Endodermal cell (in vitro differentiated cells): ENCODE data around the gene DNASE2. TPM values are rescaled to one million over a fixed set of nuclear protein-coding genes. Genes with fewer than 3 reads are reported as not detected.

Source experiments
- DNase-seq: peaks from one replicate; pipeline ENCODE4 v3.0.0-alpha.2; 2017
- H3K27ac ChIP-seq: 2 replicates; pipeline ENCODE4 v1.5.1; 2013; ENCODE audit warnings: mild to moderate bottlenecking, low read depth, low read length, moderate library complexity
- H3K27me3 ChIP-seq: 2 replicates; pipeline ENCODE4 v1.6.1; 2013; ENCODE audit warnings: mild to moderate bottlenecking, low read length, moderate library complexity; ENCODE audit not compliant: insufficient read depth, control insufficient read depth, poor library complexity, severe bottlenecking
- H3K36me3 ChIP-seq: 2 replicates; pipeline ENCODE4 v1.7.0; 2013; ENCODE audit warnings: mild to moderate bottlenecking, low read length, moderate library complexity; ENCODE audit not compliant: control insufficient read depth, insufficient read depth
- H3K4me1 ChIP-seq: one replicate; pipeline ENCODE4 v1.7.0; 2013; ENCODE audit warnings: low read length; ENCODE audit not compliant: control insufficient read depth, insufficient read depth
- H3K4me3 ChIP-seq: 2 replicates; pipeline ENCODE4 v1.5.1; 2013; ENCODE audit warnings: mild to moderate bottlenecking, low read length, moderate library complexity
- H3K9ac ChIP-seq: 2 replicates; pipeline ENCODE4 v1.6.1; 2013; ENCODE audit warnings: mild to moderate bottlenecking, low read length, moderate library complexity; ENCODE audit not compliant: poor library complexity, severe bottlenecking; ENCODE audit errors: extremely low read depth
- H3K9me3 ChIP-seq: 2 replicates; pipeline ENCODE4 v1.6.1; 2013; ENCODE audit warnings: mild to moderate bottlenecking, low read length, moderate library complexity; ENCODE audit not compliant: control insufficient read depth
- H3K27ac Mint-ChIP-seq: 2 replicates; pipeline ENCODE4 v1.8.0; 2020; ENCODE audit warnings: mixed read lengths
- H3K27me3 Mint-ChIP-seq: 2 replicates; pipeline ENCODE4 v1.8.0; 2021; ENCODE audit warnings: mild to moderate bottlenecking, mixed read lengths; ENCODE audit not compliant: insufficient read depth
- H3K36me3 Mint-ChIP-seq: 2 replicates; pipeline ENCODE4 v1.8.0; 2020; ENCODE audit warnings: low read depth, mixed read lengths
- H3K4me1 Mint-ChIP-seq: 2 replicates; pipeline ENCODE4 v1.8.0; 2020; ENCODE audit warnings: mixed read lengths
- H3K4me3 Mint-ChIP-seq: 2 replicates; pipeline ENCODE4 v1.8.0; 2020; ENCODE audit warnings: mild to moderate bottlenecking, moderate library complexity, mixed read lengths
- H3K9me3 Mint-ChIP-seq: 2 replicates; pipeline ENCODE4 v1.8.0; 2020; ENCODE audit warnings: mild to moderate bottlenecking, mixed read lengths
- WGBS, 2 experiments: methylation state at CpG; one replicate each; pipeline versions ENCODE4 v1.1.5 to v1.1.7; 2013; ENCODE audit warnings: missing lambda C conversion rate in 2 of 2, mixed read lengths in 1 of 2; ENCODE audit not compliant: insufficient coverage in 1 of 2, insufficient read length in 1 of 2; 5-methylcytosine and 5-hydroxymethylcytosine counted together
- long read RNA-seq, 4 experiments: library from polyadenylated mRNA in 2 of 4; library from RNA in 1 of 4; library from capped mRNA in 1 of 4; stranded (forward) in 3 of 4; unstranded in 1 of 4; transcript quantifications; one replicate each; pipeline ENCODE4 v2.0.0, GENCODE V29; 2020 to 2021; ENCODE audit warnings: inconsistent platforms in 1 of 4
- polyA plus RNA-seq, 2 experiments: library from polyadenylated mRNA; stranded (reverse); fragments of 50-300 nt; gene quantifications; one replicate each; pipeline ENCODE4 v1.2.3, GENCODE V29; 2013
- total RNA-seq, 2 donors: library from RNA; stranded (reverse); fragmentation: NEBNext Ultra II Directional in 1 of 2; extraction: Animal tissue kit (Norgen Biotek cat#: 25700) in 1 of 2; gene quantifications; 2 replicates in 1 of 2; 3 replicates in 1 of 2; pipeline ENCODE4 v1.2.1, GENCODE V29; 2021
- TF ChIP-seq, protein P1 (sequence below): fragments of 200-600 bp; sonication (generic); conservative IDR thresholded peaks from 2 replicates; pipeline ENCODE4 v1.5.0; 2021; ENCODE audit warnings: antibody characterized with exemption, mild to moderate bottlenecking

The DNASE2 gene, protein sequence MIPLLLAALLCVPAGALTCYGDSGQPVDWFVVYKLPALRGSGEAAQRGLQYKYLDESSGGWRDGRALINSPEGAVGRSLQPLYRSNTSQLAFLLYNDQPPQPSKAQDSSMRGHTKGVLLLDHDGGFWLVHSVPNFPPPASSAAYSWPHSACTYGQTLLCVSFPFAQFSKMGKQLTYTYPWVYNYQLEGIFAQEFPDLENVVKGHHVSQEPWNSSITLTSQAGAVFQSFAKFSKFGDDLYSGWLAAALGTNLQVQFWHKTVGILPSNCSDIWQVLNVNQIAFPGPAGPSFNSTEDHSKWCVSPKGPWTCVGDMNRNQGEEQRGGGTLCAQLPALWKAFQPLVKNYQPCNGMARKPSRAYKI
- total RNA-seq = 10 to 100 TPM; 20.8 to 32.3 TPM
- 20.7 TPM for polyA plus RNA-seq (2013, experiment 1 of 2)
- polyA plus RNA-seq (2013, experiment 2 of 2) = 17.0 TPM
- long read RNA-seq, experiment 1, transcript DNASE2-201 (6 exons, 1,955 nt) = major isoform, 9 of 17 reads
- long read RNA-seq, experiment 1, partial matches to known transcripts = 4 of 17 reads
- long read RNA-seq, experiment 1, other reads (novel, unspliced or antisense) = 3 of 17 reads
- long read RNA-seq, experiment 2, transcript DNASE2-201 (6 exons, 1,955 nt) = major isoform, 44 of 48 reads
- long read RNA-seq, experiment 2, partial matches to known transcripts = 0 of 48 reads
- long read RNA-seq, experiment 2, other reads (novel, unspliced or antisense) = 3 of 48 reads
- long read RNA-seq, experiment 3, transcript DNASE2-201 (6 exons, 1,955 nt) = major isoform, 102 of 111 reads
- long read RNA-seq, experiment 3, partial matches to known transcripts = 2 of 111 reads
- long read RNA-seq, experiment 3, other reads (novel, unspliced or antisense) = 4 of 111 reads
- long read RNA-seq, experiment 4, transcript DNASE2-201 (6 exons, 1,955 nt) = major isoform, 32 of 34 reads
- long read RNA-seq, experiment 4, partial matches to known transcripts = 0 of 34 reads
- long read RNA-seq, experiment 4, other reads (novel, unspliced or antisense) = 2 of 34 reads

DNA sequence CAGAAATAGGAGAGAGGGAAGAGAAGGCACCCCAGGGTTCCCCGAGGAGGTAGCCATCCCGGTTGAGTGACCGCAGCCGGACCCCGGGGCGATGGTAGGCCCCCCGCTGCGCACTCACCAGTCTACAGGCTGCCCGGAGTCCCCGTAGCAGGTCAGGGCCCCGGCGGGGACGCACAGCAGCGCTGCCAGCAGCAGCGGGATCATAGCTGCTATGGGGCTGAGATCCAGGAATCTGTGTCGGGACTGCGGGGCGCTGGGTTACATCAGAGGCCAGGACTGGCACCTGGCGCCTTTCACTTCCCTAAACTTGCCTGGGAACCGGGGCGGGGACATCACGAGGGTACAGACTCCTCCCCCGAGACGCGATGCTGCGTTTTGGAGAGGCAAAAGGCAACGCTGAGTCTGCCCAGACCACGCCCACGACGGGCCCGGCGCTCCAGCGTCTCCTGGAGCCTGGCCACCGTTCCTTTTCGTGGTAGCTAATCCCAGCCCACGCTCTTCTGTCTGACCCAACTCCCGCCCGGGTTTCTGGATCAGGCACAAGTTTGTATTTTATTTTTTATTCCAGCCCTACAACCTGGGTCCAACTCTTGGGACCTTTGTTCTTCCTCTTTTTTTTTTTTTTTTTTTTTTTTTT is at the start of gene DNASE2:
TSS of gene DNASE2 (minus strand) at position 278 of the 637 bp plus-strand sequence. CDS start at position 204, 74 bp downstream.
- TF ChIP-seq, protein P1, sequence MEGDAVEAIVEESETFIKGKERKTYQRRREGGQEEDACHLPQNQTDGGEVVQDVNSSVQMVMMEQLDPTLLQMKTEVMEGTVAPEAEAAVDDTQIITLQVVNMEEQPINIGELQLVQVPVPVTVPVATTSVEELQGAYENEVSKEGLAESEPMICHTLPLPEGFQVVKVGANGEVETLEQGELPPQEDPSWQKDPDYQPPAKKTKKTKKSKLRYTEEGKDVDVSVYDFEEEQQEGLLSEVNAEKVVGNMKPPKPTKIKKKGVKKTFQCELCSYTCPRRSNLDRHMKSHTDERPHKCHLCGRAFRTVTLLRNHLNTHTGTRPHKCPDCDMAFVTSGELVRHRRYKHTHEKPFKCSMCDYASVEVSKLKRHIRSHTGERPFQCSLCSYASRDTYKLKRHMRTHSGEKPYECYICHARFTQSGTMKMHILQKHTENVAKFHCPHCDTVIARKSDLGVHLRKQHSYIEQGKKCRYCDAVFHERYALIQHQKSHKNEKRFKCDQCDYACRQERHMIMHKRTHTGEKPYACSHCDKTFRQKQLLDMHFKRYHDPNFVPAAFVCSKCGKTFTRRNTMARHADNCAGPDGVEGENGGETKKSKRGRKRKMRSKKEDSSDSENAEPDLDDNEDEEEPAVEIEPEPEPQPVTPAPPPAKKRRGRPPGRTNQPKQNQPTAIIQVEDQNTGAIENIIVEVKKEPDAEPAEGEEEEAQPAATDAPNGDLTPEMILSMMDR = no peak
- H3K9ac ChIP-seq = peak within 1 kb of the TSS; percentile 74
- H3K4me3 ChIP-seq = peak within 1 kb of the TSS; percentile 91
- peaks cover 9% of the 10 kb centered on the region for H3K36me3 Mint-ChIP-seq
- H3K9me3 Mint-ChIP-seq = peaks cover 26% of the 10 kb centered on the region
- peak within 1 kb of the TSS; percentile 76 for H3K4me3 Mint-ChIP-seq
- peaks cover 4% of the 10 kb centered on the region for H3K36me3 ChIP-seq
- peak within 1 kb of the TSS; percentile 93 for H3K27ac Mint-ChIP-seq
- peaks cover 28% of the 10 kb centered on the region for H3K27me3 Mint-ChIP-seq
- peak; percentile 98 for DNase-seq
- WGBS, 2 experiments = 0 to 1% methylated on average over 33 to 38 of the region's 38 CpGs
- peak within 1 kb of the TSS; percentile 32 for H3K27ac ChIP-seq
- peaks cover 3% of the 10 kb centered on the region for H3K4me1 Mint-ChIP-seq
- H3K27me3 ChIP-seq = peaks cover 20% of the 10 kb centered on the region
- no peaks in the 10 kb centered on the region for H3K4me1 ChIP-seq
- H3K9me3 ChIP-seq = peaks cover 18% of the 10 kb centered on the region

DNA sequence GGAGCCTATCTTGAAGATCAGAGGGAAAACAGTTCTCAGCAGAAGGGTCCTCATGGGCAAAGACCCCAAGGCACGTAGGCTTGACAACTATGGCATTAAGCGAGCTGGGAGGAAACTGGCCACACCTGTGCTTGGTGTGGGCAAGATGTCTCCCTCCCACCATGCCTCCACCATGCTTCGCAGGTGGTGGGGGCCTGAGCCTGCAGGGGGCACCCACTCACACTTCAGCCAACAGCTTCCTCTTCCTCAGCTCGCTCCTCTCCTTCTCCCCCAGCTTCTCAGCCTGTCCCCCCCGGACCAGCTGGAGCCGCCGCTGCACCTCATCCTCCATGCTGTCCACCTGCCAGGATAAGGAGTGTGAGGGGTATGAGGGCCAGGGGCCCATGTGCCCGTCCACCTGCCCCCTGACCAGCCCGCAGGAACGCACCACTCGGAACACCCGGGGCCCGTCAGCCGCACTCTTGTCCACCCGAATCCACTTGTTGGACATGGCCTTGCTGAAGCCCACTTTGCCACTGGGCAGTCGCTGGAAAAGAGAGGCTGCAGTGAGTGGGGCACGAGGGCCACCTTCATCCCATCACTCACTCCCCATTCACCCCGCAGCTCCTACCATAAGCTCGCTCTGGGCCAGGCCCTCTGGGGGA is 48.9 kb upstream of the DNASE2 start:
- Histone ChIP-seq H3K36me3 (peaks cover 48% of the 10 kb centered on the region), H3K9ac (no peak overlapping the region), H3K4me3 (no peak overlapping the region), H3K9me3 (no peaks in the 10 kb centered on the region), H3K27ac (no peak overlapping the region), H3K27me3 (no peaks in the 10 kb centered on the region), H3K4me1 (no peaks in the 10 kb centered on the region)
- TF ChIP-seq, protein P1 = no peak
- Mint-ChIP-seq H3K27ac (no peak overlapping the region), H3K9me3 (no peaks in the 10 kb centered on the region), H3K27me3 (no peaks in the 10 kb centered on the region), H3K36me3 (peaks cover 45% of the 10 kb centered on the region), H3K4me1 (peaks cover 9% of the 10 kb centered on the region), H3K4me3 (no peak overlapping the region)
- 95 to 100% methylated on average over 5 to 19 of the region's 19 CpGs for WGBS, 2 experiments
- DNase-seq = no peak
